ENCODE results near the gene YEATS2. TPM values are rescaled to one million over a fixed set of nuclear protein-coding genes. Genes with fewer than 3 reads are reported as not detected.
"Not testable (repeated sequence)": the region's sequence is repeated elsewhere in the genome, so short reads cannot be mapped to it uniquely, and the experiment has no call there.

The YEATS2 gene
- total RNA-seq, 1 donor from 2014 or later, result 23.8 TPM

DNA sequence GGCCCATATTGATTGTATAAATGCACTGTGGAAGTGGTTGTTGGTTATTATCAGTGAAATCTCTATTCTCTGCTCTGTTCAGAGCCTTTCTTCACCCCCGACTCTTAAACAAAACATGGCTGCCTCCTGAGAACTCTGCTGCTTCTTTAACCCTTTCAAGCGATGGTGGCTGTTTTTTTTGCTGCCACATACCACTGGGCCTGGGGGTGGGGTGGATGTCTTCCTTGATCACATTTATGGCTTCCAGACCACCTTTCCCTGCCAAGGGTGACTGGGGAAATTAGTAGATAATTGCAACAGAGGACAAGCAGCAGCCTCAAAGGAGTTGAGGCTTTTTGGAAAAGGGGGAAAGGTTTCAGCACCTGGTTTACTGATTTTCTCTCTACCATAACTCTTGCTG, 32.8 kb downstream of the YEATS2 start:
- Histone ChIP-seq H3K36me3 (peaks cover 0 to 42% of the 10 kb centered on the region in 2 donors), H3K4me3 (no peak overlapping the region), H3K27me3 (no peaks in the 10 kb centered on the region), H3K27ac (no peak overlapping the region), H3K9me3 (no peaks in the 10 kb centered on the region), H3K4me1 (no peaks in the 10 kb centered on the region)
- TF ChIP-seq POLR2AphosphoS5 (IDR thresholded peaks at IDR 0.05; ENCODE audit: insufficient read depth in 1 of 2, low read depth in 1 of 2) (no peak), POLR2A (IDR thresholded peaks at IDR 0.05) (no peak), CTCF (IDR thresholded peaks at IDR 0.05) (no peak)
- intact Hi-C loops (cut with DNase I), result no loop called here
- DNase-seq (ENCODE audit: extremely low spot score in 2 of 2), result no peak

GRCh38 chr3:183731611-183732010, 34.0 kb downstream of the YEATS2 start:
- intact Hi-C loops (cut with DNase I), result no loop called here
- no peak overlapping the region for H3K4me3 ChIP-seq
- no peaks in the 10 kb centered on the region for H3K4me1 ChIP-seq
- no peak for DNase-seq (ENCODE audit: extremely low spot score in 2 of 2)
- TF ChIP-seq POLR2A (IDR thresholded peaks at IDR 0.05) (no peak), POLR2AphosphoS5 (IDR thresholded peaks at IDR 0.05; ENCODE audit: insufficient read depth in 1 of 2, low read depth in 1 of 2) (no peak), CTCF (IDR thresholded peaks at IDR 0.05) (no peak)
- H3K36me3 ChIP-seq, result peaks cover 0 to 42% of the 10 kb centered on the region in 2 donors
- no peaks in the 10 kb centered on the region for H3K9me3 ChIP-seq
- H3K27me3 ChIP-seq, result no peaks in the 10 kb centered on the region
- no peak overlapping the region for H3K27ac ChIP-seq

DNA sequence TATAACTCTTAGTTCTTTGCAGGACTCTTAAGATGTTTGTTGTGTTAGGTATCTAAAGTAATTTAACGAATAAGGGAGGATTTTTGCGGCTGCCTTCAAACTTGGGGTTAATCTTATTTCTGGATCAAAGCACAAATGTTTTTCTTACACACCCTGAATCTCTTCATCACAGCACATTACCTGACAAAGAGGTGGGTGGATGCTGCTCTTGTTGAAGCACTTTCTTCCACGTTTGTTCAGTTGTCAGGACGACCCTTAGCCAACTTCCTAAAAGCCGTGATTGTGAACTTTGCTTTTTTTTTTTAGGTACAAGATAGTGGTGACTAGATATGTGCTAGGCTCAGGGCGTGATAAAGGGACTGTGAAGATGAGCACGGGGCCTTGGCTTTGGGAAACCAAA, 36.0 kb downstream of the YEATS2 start:
- Histone ChIP-seq H3K9me3 (no peaks in the 10 kb centered on the region), H3K27me3 (no peaks in the 10 kb centered on the region), H3K36me3 (peaks cover 0 to 52% of the 10 kb centered on the region in 2 donors), H3K27ac (no peak overlapping the region), H3K4me3 (no peak overlapping the region), H3K4me1 (no peaks in the 10 kb centered on the region)
- intact Hi-C loops (cut with DNase I), result no loop called here
- DNase-seq (ENCODE audit: extremely low spot score in 2 of 2), result no peak
- TF ChIP-seq CTCF (IDR thresholded peaks at IDR 0.05), result no peak
- TF ChIP-seq POLR2AphosphoS5 (IDR thresholded peaks at IDR 0.05; ENCODE audit: insufficient read depth in 1 of 2, low read depth in 1 of 2), result no peak
- TF ChIP-seq POLR2A (IDR thresholded peaks at IDR 0.05), result no peak

GRCh38 chr3:183734750-183735494, 37.3 kb downstream of the YEATS2 start:
- H3K27me3 ChIP-seq, result no peaks in the 10 kb centered on the region
- intact Hi-C loops (cut with DNase I), result no loop called here
- no peak for DNase-seq (ENCODE audit: extremely low spot score in 2 of 2)
- no peaks in the 10 kb centered on the region for H3K9me3 ChIP-seq
- H3K27ac ChIP-seq, result no peak overlapping the region
- peaks cover 0 to 40% of the 10 kb centered on the region in 2 donors for H3K36me3 ChIP-seq
- no peak for TF ChIP-seq POLR2A (IDR thresholded peaks at IDR 0.05)
- TF ChIP-seq CTCF (IDR thresholded peaks at IDR 0.05), result no peak
- TF ChIP-seq POLR2AphosphoS5 (IDR thresholded peaks at IDR 0.05; ENCODE audit: insufficient read depth in 1 of 2, low read depth in 1 of 2), result no peak
- H3K4me3 ChIP-seq, result no peak overlapping the region
- H3K4me1 ChIP-seq, result no peaks in the 10 kb centered on the region

GRCh38 chr3:183737116-183737515, 39.5 kb downstream of the YEATS2 start:
- peaks cover 0 to 30% of the 10 kb centered on the region in 2 donors for H3K36me3 ChIP-seq
- intact Hi-C loops (cut with DNase I), result no loop called here
- no peaks in the 10 kb centered on the region for H3K9me3 ChIP-seq
- TF ChIP-seq CTCF (IDR thresholded peaks at IDR 0.05) (no peak), POLR2AphosphoS5 (IDR thresholded peaks at IDR 0.05; ENCODE audit: insufficient read depth in 1 of 2, low read depth in 1 of 2) (no peak), POLR2A (IDR thresholded peaks at IDR 0.05) (no peak)
- H3K27ac ChIP-seq, result no peak overlapping the region
- DNase-seq (ENCODE audit: extremely low spot score in 2 of 2), result no peak
- H3K4me3 ChIP-seq, result no peak overlapping the region
- H3K27me3 ChIP-seq, result no peaks in the 10 kb centered on the region
- no peaks in the 10 kb centered on the region for H3K4me1 ChIP-seq

DNA sequence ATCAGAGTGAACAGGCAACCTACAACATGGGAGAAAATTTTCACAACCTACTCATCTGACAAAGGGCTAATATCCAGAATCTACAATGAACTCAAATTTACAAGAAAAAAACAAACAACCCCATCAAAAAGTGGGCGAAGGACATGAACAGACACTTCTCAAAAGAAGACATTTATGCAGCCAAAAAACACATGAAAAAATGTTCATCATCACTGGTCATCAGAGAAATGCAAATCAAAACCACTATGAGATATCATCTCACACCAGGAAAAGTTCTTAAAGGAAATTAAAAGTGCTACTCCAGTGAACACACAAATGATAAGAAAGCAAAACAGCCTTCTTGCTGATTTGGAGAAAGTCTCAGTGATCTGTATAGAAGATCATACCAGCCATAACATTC, 42.6 kb downstream of the YEATS2 start:
- H3K27me3 ChIP-seq; H3K9me3 ChIP-seq; intact Hi-C loops (cut with DNase I); H3K4me1 ChIP-seq; DNase-seq (ENCODE audit: extremely low spot score in 2 of 2); H3K27ac ChIP-seq; H3K4me3 ChIP-seq: not testable (repeated sequence)
- peaks cover 0 to 25% of the 10 kb centered on the region in 2 donors for H3K36me3 ChIP-seq
